Umbilical cord (tissue), 2 donors: ENCODE measurements around the gene SPATS1. TPM values are rescaled to one million over a fixed set of nuclear protein-coding genes. Genes with fewer than 3 reads are reported as not detected.
A peak's percentile ranks its signal among the peaks of the same experiment; 100 is the strongest.
"Not testable (repeated sequence)": the region's sequence is repeated elsewhere in the genome, so short reads cannot be mapped to it uniquely, and the experiment has no call there.

ENCODE experiments used
- DNase-seq: peaks from one replicate; pipeline ENCODE4 v3.0.0-alpha.2; 2015; ENCODE audit warnings: low spot score
- total RNA-seq: library from RNA; depleted of rRNA; stranded (reverse); fragments of >200 nt; gene quantifications from one replicate; pipeline ENCODE4 v1.2.3, GENCODE V29; 2014; ENCODE audit warnings: low replicate concordance; ENCODE audit not compliant: insufficient read depth

The SPATS1 gene
- total RNA-seq, 1 donor from 2014 or later, result not detected

DNA sequence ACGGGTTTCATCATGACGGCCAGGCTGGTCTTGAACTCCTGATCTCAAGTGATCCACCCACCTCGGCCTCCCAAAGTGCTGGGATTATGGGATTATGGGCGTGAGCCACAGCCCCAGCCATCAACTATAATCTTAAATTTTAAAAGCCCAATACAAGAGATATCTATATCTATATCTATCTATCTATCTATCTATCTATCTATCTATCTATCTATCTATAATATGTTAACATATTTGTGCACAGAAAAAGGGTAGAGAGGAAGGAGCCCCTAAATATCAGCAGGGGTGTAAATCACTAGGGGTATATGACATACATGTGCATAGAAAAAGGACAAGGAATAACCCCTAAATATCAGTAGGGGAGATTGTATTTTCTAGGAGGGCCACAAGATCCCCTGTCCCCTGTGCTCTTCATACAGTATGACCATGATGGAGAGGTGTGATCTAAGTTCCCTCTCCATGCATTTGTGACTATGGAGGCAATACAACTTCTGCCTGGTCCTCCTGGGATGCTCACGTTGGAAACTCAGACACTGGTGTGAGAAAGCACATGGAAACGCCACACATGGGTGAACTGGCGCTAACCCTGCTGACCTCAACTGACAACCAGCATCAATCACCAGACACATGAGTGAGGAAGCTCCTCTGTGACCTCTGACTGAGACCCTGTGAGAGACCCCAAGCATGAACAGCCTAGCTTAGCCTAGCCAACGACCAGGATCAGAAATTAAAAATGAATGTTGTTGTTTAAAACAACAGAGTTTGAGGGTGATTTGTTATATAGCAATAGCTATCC, 1.2 kb upstream of the SPATS1 start:
- no peak for DNase-seq

DNA sequence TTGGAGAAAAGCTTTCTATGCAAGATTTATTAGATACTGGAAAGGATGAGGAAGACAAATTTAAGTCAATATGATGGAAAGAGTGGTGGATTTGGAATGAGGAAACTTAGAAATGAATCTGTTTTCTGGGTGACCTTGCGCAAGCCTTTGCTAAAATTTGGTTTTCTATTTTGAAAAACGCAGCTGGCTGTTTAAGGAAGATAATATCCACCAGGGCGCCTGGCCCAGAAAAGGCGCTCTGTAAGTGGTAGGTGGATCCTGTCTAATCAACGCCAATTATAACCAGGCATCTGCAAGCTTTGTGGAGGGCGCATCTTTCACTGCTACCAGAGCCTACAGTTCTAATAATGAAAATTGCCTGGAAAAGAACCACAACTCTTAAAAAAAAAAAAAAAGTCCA, 398 bp upstream of the SPATS1 start:
- DNase-seq, result peak; percentile 60

DNA sequence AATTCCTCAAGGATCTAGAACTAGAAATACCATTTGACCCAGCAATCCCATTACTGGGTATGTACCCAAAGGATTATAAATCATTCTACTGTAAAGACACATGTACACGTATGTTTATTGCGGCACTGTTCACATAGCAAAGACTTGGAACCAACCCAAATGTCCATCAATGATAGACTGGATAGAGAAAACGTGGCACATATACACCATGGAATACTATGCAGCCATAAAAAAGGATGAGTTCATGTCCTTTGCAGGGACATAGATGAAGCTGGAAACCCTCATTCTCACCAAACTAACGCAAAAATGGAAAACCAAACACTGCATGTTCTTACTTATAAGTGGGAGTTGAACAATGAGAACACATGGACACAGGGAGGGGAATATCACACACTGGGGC, 4.4 kb downstream of the SPATS1 start:
- not testable (repeated sequence) for DNase-seq

DNA sequence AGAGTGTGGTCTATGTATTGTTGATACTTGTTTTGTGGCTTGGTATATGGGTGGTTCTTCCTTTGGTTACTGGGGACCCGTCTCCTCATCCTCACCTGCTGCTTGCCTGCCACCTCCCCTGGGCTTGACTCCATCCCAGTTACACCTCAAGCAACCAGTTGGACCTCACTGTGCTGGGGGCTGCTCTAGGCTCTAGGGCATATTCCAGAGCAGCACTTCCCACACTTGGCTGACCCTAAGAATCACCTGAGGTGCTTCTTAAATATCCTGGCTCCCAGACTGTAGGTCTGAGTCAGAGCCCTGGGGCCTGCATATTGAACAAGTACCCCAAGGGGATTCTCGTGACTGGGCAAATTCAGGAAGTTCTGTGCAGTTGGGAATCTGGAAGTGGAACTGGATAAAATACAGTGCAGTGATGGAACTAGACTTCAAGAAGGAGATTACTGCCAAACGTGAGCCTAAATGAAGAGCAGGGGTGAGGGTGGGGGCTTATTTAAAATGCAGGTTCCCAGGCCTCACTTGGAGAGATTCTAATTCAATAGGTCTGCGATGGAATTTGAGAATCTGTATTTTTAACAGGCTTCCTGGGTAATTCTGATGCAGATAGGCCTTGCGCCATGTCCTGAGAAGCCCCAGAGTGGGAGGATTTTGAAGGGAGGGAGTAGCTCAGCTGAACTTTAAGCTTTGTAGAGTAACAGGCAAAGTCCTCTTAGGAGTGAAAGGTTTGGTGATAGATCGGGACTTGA, 7.6 kb downstream of the SPATS1 start:
- no peak for DNase-seq

DNA sequence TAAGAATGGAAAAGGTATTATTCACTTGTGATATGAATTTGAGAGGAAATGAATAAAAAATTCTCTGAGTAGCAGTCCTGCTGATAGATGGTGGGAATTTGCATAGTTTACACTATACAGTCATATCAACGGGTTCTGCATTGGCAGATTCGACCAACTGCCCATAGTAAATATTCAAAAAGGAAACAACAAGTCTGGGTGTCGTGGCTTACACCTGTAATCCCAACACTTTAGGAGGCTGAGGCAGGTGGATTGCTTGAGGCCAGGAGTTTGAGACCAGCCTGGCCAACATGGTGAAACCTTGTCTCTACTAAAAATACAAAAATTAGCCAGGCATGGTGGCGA, 8.2 kb downstream of the SPATS1 start:
- DNase-seq, result not testable (repeated sequence)

DNA sequence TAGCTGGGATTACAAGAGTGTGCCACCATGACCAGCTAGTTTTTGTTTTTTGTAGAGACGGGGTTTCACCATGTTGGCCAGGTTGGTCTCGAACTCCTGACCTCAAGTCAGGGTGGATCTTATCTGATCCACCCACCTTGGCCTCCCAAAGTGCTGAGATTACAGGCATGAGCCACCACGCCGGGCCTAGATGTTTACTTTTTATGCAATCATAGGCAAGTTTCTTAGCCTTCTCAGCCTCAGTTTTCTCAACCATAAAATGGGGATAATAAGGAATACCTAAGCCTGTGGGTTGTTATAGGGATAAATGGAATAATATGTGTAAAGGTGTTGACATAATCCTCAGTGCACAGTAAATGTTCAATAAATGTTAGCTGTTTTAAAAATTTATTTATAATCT, 9.8 kb downstream of the SPATS1 start:
- DNase-seq, result no peak

DNA sequence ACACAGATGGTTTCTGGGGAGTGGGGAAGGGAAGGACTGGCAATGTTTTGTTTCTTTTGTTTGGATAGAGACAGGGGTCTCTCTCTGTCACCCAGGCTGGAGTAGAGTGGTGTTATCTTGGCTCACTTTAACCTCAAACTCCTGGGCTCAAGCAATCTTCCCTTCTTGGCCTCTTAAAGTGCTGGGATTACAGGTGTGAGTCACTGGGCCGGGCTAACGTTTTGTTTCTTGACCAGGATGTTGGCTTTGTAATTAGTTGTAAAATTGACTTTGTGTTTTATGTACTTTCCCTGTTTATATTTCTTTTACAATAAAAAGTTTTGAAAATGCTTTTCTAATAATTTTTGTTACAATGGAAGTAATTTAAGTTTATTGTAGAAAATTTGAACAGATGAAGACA, 10.9 kb downstream of the SPATS1 start:
- no peak for DNase-seq

DNA sequence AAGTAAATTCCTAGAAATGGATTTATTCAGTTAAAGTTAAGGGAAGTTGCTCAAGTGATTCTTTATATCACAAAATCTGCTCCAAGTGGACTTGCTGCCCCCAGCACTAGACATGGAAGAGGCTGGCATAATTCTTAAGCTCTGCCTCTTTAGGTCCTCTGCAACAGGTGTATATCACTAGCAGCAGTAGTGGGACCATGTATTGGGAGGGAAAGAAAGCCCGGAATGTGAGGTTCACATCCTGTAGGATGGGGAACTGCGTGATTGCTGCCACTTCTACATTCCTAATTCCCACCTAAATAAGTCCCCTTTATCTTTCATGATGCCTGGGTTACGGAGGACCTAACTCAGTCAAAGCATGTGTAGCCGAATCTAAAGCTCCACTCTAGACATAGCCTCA, 13.2 kb downstream of the SPATS1 start:
- DNase-seq, result no peak

DNA sequence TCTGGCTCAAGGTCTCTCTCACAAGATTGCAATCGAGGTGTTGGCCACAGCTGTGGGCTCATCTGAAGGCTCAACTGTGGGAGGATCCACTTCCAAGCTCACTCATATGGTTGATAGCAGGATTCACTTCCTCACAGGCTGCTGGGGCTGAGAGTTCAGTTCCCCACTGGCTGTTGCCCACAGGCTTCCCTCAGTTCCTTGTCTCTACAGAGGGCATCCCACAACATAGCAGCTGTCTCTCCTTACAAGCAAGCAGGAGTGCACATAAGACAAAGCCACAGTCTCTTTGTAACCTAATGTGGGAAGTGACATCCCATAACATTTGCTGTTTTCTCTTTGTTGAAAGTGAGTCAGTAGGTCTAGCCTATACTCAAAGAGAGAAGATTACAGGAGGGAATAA, 14.0 kb downstream of the SPATS1 start:
- no peak for DNase-seq

DNA sequence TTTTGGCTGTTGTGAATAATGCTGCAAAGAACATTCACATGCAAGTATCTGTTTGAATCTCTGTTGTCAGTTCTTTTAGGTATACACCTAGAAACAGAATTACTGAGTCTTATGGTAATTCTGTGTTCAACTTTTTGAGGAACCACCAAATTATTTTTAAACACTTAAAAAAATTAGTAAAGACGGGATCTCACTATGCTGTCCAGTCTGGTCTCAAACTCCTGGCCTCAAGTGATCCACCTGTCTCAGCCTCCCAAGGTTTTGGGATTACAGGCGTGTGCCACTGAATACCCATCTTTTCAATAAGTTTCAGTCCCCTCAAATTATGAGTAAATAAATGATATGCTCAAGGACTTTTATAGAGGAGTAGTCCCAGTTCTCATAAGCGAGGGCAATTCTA, 17.5 kb downstream of the SPATS1 start:
- DNase-seq, result no peak

DNA sequence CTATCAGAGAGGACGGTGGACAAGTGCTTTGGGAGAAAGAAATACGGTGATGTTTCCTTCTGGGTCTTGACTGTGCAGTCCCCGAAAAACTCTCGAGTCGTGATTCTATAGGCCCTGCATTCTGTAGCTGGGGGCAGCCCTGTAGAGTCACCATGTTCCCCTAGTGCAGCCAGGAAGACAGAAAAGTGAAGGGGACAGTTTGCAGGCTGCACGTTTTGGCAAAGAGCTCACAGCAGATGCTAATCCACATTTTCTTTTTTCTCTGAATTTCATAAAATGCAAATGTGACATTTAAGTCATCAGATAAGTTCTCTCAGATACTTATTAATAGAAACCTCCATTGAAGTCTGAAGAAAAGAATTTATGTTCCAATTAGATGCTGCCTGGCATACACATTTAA, 19.5 kb downstream of the SPATS1 start:
- no peak for DNase-seq

DNA sequence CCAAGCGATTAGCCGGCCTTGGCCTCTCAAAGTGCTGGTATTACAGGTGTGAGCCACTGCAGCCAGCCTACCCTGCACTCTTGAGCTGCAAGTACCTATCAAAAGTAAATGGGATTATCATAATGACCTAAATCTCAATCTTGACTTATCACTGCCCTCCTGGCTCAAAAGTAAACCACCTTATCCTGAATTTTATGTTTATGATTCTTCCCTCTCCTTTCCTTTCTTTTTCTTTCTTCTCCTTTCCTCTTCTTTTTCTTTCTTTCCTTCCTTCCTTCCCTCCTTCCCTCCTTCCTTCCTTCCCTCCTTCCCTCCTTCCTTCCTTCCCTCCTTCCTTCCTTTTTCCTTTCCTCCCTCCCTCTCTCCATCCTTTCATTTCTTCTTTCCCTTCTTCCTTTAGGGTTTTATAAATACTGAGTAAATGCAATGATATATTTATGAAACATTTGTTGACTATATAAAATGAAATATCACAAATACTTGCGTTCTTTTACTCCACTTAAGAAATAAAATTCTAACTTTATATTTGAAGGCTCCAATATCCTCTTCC, 21.0 kb downstream of the SPATS1 start:
- DNase-seq, result no peak

DNA sequence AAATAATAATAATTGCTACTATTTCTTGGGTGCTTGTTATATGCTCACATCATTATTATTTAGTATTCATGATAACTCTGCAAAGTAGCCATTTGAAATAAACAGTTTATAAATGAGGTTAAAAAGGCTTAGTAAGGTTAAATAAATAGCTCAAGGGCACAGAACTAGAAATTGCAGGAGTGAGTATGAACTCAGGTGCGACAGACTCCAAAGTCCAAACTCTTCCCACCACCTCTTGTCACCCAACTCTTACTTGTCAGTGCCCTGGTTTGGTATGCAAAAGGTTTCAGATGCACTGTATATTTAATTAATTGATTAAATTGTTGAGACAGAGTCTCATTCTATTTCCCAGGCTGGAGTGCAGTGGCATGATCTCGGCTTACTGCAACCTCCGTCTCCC, 24.3 kb downstream of the SPATS1 start:
- no peak for DNase-seq

DNA sequence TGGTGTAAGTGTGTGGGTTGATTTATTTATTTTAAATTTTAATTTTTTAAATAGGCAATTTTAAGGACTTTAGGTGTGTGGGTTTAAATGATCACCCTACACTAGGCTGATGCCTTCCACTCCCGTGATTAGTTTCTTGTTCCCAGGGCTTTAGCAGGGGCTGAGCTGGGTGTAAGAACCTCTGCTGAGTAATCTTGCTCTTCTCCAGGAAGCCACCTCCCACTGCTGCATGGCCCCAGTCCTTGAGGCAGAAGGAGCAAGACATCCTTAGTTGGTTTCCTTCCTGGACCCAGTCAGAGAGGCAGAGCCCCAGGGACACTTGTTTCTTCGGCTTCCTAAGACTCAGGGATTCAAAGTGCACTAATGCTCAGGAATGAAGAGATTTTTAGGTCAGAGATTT, 25.2 kb downstream of the SPATS1 start:
- peak; percentile 19 for DNase-seq

DNA sequence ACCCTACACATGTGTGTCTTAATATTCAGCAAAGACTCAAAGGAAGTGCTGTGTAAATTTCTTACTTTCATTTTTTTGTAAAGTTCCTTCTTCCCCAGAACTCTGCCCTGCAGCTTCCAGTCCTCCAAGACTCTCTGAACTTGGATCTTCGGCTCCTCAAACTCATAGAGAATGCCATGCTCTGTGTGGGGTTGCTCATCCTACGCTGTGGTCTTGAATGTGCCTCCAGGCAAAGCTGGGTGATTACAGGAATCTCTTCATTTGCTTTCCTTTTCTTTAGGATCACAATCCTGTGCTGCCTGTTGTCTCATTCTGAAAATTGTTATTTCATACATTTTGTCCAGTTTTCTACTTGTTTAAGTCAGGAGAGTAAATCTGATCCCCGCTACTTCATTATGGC, 30.6 kb downstream of the SPATS1 start:
- DNase-seq, result no peak

DNA sequence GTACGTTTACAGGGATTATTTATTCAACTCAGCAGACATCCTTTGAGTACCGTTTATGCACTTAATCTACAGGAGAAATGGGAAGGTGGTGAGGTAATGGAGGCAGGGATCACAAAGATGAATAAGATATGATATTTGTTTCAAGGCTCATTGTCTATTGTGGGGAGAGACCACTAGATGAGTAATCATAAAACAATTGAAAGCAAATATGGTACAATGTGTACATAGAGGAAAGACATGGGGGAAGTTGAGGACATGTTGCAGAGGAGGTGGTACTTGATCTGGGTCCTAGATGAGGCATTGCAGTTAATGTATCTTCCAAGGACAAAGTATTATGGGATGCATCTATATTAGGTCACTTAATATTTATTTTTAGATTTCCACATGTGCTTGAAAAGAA, 31.3 kb downstream of the SPATS1 start:
- DNase-seq, result no peak

DNA sequence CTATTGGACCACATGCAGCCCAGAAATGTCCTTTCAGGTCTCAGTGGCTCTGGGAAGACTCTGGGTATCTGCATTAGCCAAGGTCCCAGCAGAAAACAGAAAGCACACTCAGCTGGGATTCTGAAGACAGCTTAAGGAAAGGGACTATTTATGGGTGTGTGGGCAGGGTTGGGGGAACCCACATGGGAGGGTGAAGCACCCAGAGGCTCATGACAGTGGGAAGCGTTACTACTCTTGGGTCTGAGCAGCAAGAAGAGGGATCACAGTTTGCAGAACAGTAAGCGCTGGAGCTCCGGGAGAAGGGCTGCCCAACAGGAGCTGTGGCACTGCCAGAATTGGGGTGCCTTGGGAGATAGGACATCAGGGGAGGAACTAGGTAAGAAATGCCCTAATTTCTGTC, 32.6 kb downstream of the SPATS1 start:
- DNase-seq, result no peak

DNA sequence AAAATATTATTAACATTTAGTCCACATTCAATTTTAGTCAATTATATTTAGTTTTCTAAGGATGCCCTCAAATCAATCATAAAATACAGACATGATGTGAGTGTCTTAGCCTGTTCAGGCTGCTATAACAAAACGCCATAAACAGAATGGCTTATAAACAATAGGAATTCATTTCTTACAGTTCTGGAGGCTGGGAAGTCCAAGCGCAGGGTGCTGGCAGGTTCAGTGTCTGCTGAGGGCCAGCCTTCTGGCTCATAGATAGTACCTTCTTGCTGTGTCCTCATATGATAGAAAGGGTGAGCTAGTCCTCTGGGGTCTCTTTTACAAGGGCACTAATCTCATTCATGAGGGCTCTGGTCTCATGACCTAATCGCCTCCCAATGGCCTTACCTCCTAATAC, 35.0 kb downstream of the SPATS1 start:
- no peak for DNase-seq

DNA sequence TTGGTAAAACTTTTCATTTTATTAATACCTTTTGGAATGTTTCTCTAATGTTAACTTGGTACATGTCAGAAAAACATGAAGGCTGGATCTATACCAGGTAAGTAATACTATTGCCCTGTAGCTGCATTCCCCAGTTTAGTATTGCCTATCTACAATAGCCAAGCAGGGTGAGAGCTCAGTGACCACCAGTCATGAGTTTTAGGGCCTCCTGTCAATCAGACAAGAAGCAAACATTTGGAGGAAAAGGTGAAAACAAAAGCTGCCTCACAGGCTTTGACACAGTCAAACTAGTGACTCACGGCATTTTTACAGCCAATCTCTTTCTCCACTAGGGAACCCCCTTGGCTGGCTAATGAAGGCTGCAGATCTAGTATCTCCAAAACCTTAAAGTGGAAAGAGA, 35.5 kb downstream of the SPATS1 start:
- no peak for DNase-seq

DNA sequence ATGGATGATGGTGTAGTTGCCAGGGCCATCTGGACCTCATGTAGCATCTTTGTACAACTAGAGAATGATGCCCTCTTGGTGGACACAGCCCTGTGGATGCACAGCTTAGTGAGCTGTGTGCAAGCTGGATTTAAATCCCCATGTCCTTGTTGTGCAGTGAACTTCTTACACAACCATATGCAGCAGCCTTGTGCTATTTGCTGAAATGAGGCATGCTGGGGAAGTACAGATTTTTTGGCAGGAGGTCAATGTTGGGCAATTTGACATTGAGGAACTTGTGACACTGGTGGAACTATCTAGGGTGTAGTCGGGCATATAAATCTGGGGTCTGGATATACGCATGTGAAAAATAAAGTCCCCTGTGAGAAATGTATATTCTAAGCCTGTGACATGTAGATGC, 39.3 kb downstream of the SPATS1 start:
- DNase-seq, result peak; percentile 54

DNA sequence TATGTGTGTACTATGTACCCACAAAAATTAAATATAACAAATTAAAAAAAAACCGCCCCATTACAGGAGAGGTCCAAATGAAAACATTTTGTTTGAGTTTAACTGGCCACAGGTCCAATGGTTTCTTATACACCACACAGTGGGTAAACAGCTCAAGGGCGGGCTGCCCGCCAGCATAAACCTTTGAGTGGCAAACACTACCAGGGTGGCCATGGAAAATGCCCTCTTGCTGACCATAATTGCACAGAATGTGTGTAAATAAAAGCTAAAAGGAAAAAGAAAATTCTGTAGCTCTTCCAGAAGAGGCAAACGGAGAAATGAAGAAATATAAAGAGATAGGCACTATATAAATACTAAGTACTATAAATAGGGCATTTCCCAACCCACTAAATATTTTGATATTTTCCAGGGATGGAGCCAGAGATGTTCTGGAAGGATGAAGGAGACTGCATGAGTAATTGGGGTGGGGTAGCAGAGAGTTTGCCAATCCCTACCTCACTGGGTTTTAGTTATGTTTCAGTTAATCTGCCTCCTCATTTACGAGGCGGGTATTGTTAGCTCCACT, 44.0 kb downstream of the SPATS1 start:
- peak; percentile 93 for DNase-seq

DNA sequence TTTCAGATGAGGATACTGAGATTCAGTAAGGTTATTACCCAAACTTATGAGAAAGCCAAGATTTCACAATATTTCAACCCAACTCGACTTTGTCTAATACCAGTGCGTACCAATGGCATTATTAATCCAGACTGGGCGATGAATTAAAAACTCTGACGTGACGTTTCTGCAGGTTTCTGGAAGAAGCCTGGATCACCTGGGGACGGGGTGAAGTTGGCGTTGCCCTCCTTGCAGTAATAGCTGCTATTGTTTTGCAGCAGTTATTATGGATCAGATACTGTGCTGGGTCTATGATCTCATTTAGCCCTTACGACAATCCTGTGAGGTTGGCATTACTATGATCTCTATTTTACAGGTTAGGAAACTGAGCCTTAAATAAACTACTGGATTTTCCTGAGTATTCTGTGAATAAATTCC, 44.5 kb downstream of the SPATS1 start:
- DNase-seq, result no peak
